Ovary (tissue), 3 donors: ENCODE results near the gene TMEM176B.

ENCODE experiments used
- POLR2A ChIP-seq: fragments of 450-650 bp; IDR thresholded peaks from one replicate; pipeline ENCODE4 v1.6.1; 2017; ENCODE audit warnings: antibody characterized with exemption, mild to moderate bottlenecking, moderate library complexity
- TF ChIP-seq, protein P1 (sequence below), 3 donors: fragments of 450-650 bp in 2 of 3; fragments of 200-600 bp in 1 of 3; IDR thresholded peaks; one replicate each; pipeline versions ENCODE4 v1.5.1 to v1.8.0; 2016 to 2022; ENCODE audit warnings: antibody characterized with exemption in 3 of 3, mild to moderate bottlenecking in 1 of 3
- donor health status: DM: no; HTN: no; CAD: no.

DNA sequence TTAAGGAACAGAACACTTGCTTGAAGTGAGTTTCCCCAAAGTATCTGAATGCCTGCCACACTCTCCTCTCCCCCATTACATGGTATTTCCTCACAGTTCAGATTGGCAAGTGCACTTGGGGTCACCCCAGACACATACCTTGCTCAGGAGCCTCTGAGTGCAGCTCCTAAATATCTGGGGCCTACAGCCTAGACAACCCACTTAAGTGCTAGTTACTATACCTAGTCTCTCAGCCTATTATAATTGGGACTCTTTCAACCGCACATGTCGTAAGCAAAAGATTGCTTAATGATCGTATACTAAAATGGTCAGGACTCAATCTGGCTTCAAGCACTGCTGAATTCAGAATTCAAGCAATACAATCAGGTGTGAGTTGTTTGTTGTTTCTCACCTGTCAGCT, 19.9 kb downstream of the TMEM176B start:
- TF ChIP-seq POLR2A, result no peak
- TF ChIP-seq, protein P1, sequence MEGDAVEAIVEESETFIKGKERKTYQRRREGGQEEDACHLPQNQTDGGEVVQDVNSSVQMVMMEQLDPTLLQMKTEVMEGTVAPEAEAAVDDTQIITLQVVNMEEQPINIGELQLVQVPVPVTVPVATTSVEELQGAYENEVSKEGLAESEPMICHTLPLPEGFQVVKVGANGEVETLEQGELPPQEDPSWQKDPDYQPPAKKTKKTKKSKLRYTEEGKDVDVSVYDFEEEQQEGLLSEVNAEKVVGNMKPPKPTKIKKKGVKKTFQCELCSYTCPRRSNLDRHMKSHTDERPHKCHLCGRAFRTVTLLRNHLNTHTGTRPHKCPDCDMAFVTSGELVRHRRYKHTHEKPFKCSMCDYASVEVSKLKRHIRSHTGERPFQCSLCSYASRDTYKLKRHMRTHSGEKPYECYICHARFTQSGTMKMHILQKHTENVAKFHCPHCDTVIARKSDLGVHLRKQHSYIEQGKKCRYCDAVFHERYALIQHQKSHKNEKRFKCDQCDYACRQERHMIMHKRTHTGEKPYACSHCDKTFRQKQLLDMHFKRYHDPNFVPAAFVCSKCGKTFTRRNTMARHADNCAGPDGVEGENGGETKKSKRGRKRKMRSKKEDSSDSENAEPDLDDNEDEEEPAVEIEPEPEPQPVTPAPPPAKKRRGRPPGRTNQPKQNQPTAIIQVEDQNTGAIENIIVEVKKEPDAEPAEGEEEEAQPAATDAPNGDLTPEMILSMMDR (IDR thresholded peaks at IDR 0.05), result no peak
